Measurements from ENCODE around the gene CAD.

Gene CAD

GRCh38 chr2:27249159-27249890 is 32.2 kb downstream of the CAD start:
- Histone ChIP-seq H2BK120ac (ENCODE audit: low read depth, low read length) (no peak overlapping the region), H3K4me2 (ENCODE audit: low read length) (no peak overlapping the region), H2BK5ac (ENCODE audit: low read length) (no peak overlapping the region), H3K9ac (ENCODE audit: low read length) (no peak overlapping the region), H3K27ac (ENCODE audit: low read depth, low read length) (no peak overlapping the region), H2AK5ac (ENCODE audit: low read length) (no peak overlapping the region), H4K8ac (ENCODE audit: low read depth, low read length) (no peak overlapping the region), H3K36me3 (ENCODE audit: control insufficient read depth, insufficient read depth, low read length) (peaks cover 3% of the 10 kb centered on the region), H3K56ac (ENCODE audit: low read length) (no peak overlapping the region), H3K27me3 (ENCODE audit: insufficient read depth, low read length, poor library complexity) (no peaks in the 10 kb centered on the region), H3K18ac (ENCODE audit: low read length) (no peak overlapping the region), H3K79me2 (ENCODE audit: control insufficient read depth, insufficient read depth, low read length) (no peaks in the 10 kb centered on the region), H4K5ac (ENCODE audit: low read length) (no peak overlapping the region), H3K4me1 (ENCODE audit: control insufficient read depth, low read depth, low read length) (peaks cover 3% of the 10 kb centered on the region), H3K4ac (ENCODE audit: low read depth, low read length) (no peak overlapping the region), H3K4me3 (ENCODE audit: low read length) (no peak overlapping the region), H2BK15ac (replicated peaks; ENCODE audit: low read depth) (no peak overlapping the region), H3K79me1 (ENCODE audit: low read length) (no peaks in the 10 kb centered on the region), H3K23ac (ENCODE audit: low read length) (no peak overlapping the region)
- WGBS (ENCODE audit: extremely low coverage, insufficient coverage, low lambda C conversion rate), result no CpG with 5 or more reads among the region's 12 CpGs
- no peak for DNase-seq

GRCh38 chr2:27249891-27250651 is 32.9 kb downstream of the CAD start:
- no peak overlapping the region for H2BK120ac ChIP-seq (ENCODE audit: low read depth, low read length)
- H3K23ac ChIP-seq (ENCODE audit: low read length), result no peak overlapping the region
- no peak overlapping the region for H4K8ac ChIP-seq (ENCODE audit: low read depth, low read length)
- no peak overlapping the region for H2BK15ac ChIP-seq (replicated peaks; ENCODE audit: low read depth)
- H3K56ac ChIP-seq (ENCODE audit: low read length), result peak overlapping the region; percentile 81
- DNase-seq, result peak; percentile 86
- H3K4me3 ChIP-seq (ENCODE audit: low read length), result no peak overlapping the region
- H3K79me1 ChIP-seq (ENCODE audit: low read length), result no peaks in the 10 kb centered on the region
- peak overlapping the region; percentile 4 for H3K4me2 ChIP-seq (ENCODE audit: low read length)
- H3K36me3 ChIP-seq (ENCODE audit: control insufficient read depth, insufficient read depth, low read length), result peaks cover 1% of the 10 kb centered on the region
- no peaks in the 10 kb centered on the region for H3K27me3 ChIP-seq (ENCODE audit: insufficient read depth, low read length, poor library complexity)
- H3K27ac ChIP-seq (ENCODE audit: low read depth, low read length), result no peak overlapping the region
- H2BK5ac ChIP-seq (ENCODE audit: low read length), result no peak overlapping the region
- H3K18ac ChIP-seq (ENCODE audit: low read length), result no peak overlapping the region
- no peak overlapping the region for H4K5ac ChIP-seq (ENCODE audit: low read length)
- H3K9ac ChIP-seq (ENCODE audit: low read length), result peak overlapping the region; percentile 50
- H3K79me2 ChIP-seq (ENCODE audit: control insufficient read depth, insufficient read depth, low read length), result no peaks in the 10 kb centered on the region
- H3K4ac ChIP-seq (ENCODE audit: low read depth, low read length), result peak overlapping the region; percentile 28
- H2AK5ac ChIP-seq (ENCODE audit: low read length), result no peak overlapping the region
- H3K4me1 ChIP-seq (ENCODE audit: control insufficient read depth, low read depth, low read length), result peaks cover 3% of the 10 kb centered on the region
- no CpG with 5 or more reads among the region's 22 CpGs for WGBS (ENCODE audit: extremely low coverage, insufficient coverage, low lambda C conversion rate)

- H3K56ac ChIP-seq (ENCODE audit: low read length), result peak overlapping the region; percentile 81
- H3K79me1 ChIP-seq (ENCODE audit: low read length), result no peaks in the 10 kb centered on the region
- peaks cover 3% of the 10 kb centered on the region for H3K4me1 ChIP-seq (ENCODE audit: control insufficient read depth, low read depth, low read length)
- H3K36me3 ChIP-seq (ENCODE audit: control insufficient read depth, insufficient read depth, low read length), result no peaks in the 10 kb centered on the region
- H3K23ac ChIP-seq (ENCODE audit: low read length), result no peak overlapping the region
- no peak overlapping the region for H2BK5ac ChIP-seq (ENCODE audit: low read length)
- peak overlapping the region; percentile 50 for H3K9ac ChIP-seq (ENCODE audit: low read length)
- H2BK120ac ChIP-seq (ENCODE audit: low read depth, low read length), result no peak overlapping the region
- H3K27ac ChIP-seq (ENCODE audit: low read depth, low read length), result no peak overlapping the region
- peak overlapping the region; percentile 4 for H3K4me2 ChIP-seq (ENCODE audit: low read length)
- no peak overlapping the region for H2BK15ac ChIP-seq (replicated peaks; ENCODE audit: low read depth)
- H3K79me2 ChIP-seq (ENCODE audit: control insufficient read depth, insufficient read depth, low read length), result no peaks in the 10 kb centered on the region
- H4K8ac ChIP-seq (ENCODE audit: low read depth, low read length), result no peak overlapping the region
- WGBS (ENCODE audit: extremely low coverage, insufficient coverage, low lambda C conversion rate), result no CpG with 5 or more reads among the region's 13 CpGs
- no peaks in the 10 kb centered on the region for H3K27me3 ChIP-seq (ENCODE audit: insufficient read depth, low read length, poor library complexity)
- H3K18ac ChIP-seq (ENCODE audit: low read length), result no peak overlapping the region
- no peak overlapping the region for H4K5ac ChIP-seq (ENCODE audit: low read length)
- no peak overlapping the region for H2AK5ac ChIP-seq (ENCODE audit: low read length)
- no peak overlapping the region for H3K4ac ChIP-seq (ENCODE audit: low read depth, low read length)
- no peak for DNase-seq
- H3K4me3 ChIP-seq (ENCODE audit: low read length), result no peak overlapping the region
Measured at GRCh38 chr2:27250652-27251379, 33.6 kb downstream of the CAD start.

GRCh38 chr2:27251766-27252165 is 34.6 kb downstream of the CAD start:
- Histone ChIP-seq H3K23ac (ENCODE audit: low read length) (no peak overlapping the region), H3K79me1 (ENCODE audit: low read length) (no peaks in the 10 kb centered on the region), H3K27me3 (ENCODE audit: insufficient read depth, low read length, poor library complexity) (no peaks in the 10 kb centered on the region), H4K5ac (ENCODE audit: low read length) (no peak overlapping the region), H3K9ac (ENCODE audit: low read length) (no peak overlapping the region), H3K56ac (ENCODE audit: low read length) (no peak overlapping the region), H3K27ac (ENCODE audit: low read depth, low read length) (no peak overlapping the region), H3K4me1 (ENCODE audit: control insufficient read depth, low read depth, low read length) (peaks cover 3% of the 10 kb centered on the region), H2BK15ac (replicated peaks; ENCODE audit: low read depth) (no peak overlapping the region), H3K4me2 (ENCODE audit: low read length) (no peak overlapping the region), H2AK5ac (ENCODE audit: low read length) (no peak overlapping the region), H3K18ac (ENCODE audit: low read length) (no peak overlapping the region), H3K79me2 (ENCODE audit: control insufficient read depth, insufficient read depth, low read length) (no peaks in the 10 kb centered on the region), H3K4me3 (ENCODE audit: low read length) (no peak overlapping the region), H2BK120ac (ENCODE audit: low read depth, low read length) (no peak overlapping the region), H2BK5ac (ENCODE audit: low read length) (no peak overlapping the region), H3K4ac (ENCODE audit: low read depth, low read length) (no peak overlapping the region), H4K8ac (ENCODE audit: low read depth, low read length) (no peak overlapping the region), H3K36me3 (ENCODE audit: control insufficient read depth, insufficient read depth, low read length) (no peaks in the 10 kb centered on the region)
- DNase-seq, result no peak
- no CpG with 5 or more reads among the region's 13 CpGs for WGBS (ENCODE audit: extremely low coverage, insufficient coverage, low lambda C conversion rate)

GRCh38 chr2:27255187-27255586 is 38.0 kb downstream of the CAD start:
- Histone ChIP-seq H3K79me1 (ENCODE audit: low read length) (no peaks in the 10 kb centered on the region), H4K5ac (ENCODE audit: low read length) (no peak overlapping the region), H2AK5ac (ENCODE audit: low read length) (no peak overlapping the region), H2BK120ac (ENCODE audit: low read depth, low read length) (no peak overlapping the region), H3K23ac (ENCODE audit: low read length) (no peak overlapping the region), H3K79me2 (ENCODE audit: control insufficient read depth, insufficient read depth, low read length) (no peaks in the 10 kb centered on the region), H3K9ac (ENCODE audit: low read length) (no peak overlapping the region), H3K4me2 (ENCODE audit: low read length) (no peak overlapping the region), H4K8ac (ENCODE audit: low read depth, low read length) (no peak overlapping the region), H3K27me3 (ENCODE audit: insufficient read depth, low read length, poor library complexity) (no peaks in the 10 kb centered on the region), H3K4me1 (ENCODE audit: control insufficient read depth, low read depth, low read length) (peaks cover 3% of the 10 kb centered on the region), H3K18ac (ENCODE audit: low read length) (no peak overlapping the region), H3K4ac (ENCODE audit: low read depth, low read length) (no peak overlapping the region), H3K56ac (ENCODE audit: low read length) (no peak overlapping the region), H3K36me3 (ENCODE audit: control insufficient read depth, insufficient read depth, low read length) (no peaks in the 10 kb centered on the region), H2BK15ac (replicated peaks; ENCODE audit: low read depth) (no peak overlapping the region), H2BK5ac (ENCODE audit: low read length) (no peak overlapping the region), H3K4me3 (ENCODE audit: low read length) (no peak overlapping the region), H3K27ac (ENCODE audit: low read depth, low read length) (no peak overlapping the region)
- WGBS (ENCODE audit: extremely low coverage, insufficient coverage, low lambda C conversion rate), result no CpG with 5 or more reads among the region's 13 CpGs
- DNase-seq, result no peak

Measured in mesendoderm (in vitro differentiated cells).